Fibroblast of the conjunctiva (primary cell): Measurements from ENCODE around the gene GASK1A.

ENCODE experiments used
- DNase-seq: peaks from one replicate; pipeline ENCODE4 v3.0.0-alpha.2; 2010; ENCODE audit warnings: low read depth

GASK1A gene

DNA sequence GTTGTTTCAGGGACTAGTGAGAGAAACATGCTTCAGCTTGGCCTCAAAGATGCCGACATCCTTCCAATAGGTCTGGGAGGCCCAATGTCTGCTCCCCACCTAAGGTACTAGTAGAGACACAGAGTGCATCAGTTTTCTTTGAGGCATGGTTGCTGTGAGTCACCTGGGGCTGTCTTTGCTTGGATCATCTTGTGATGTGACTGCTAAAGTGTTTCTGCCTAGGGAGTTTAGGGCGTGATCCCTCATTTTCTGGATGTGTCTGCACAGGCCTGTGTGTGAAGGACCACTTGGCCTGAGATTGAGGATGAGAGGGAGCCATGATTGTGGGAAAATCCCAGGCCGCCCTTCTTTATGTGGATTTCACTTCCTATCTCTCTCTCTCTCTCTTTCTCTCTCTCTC is 4.8 kb downstream of the GASK1A start:
- no peak for DNase-seq

DNA sequence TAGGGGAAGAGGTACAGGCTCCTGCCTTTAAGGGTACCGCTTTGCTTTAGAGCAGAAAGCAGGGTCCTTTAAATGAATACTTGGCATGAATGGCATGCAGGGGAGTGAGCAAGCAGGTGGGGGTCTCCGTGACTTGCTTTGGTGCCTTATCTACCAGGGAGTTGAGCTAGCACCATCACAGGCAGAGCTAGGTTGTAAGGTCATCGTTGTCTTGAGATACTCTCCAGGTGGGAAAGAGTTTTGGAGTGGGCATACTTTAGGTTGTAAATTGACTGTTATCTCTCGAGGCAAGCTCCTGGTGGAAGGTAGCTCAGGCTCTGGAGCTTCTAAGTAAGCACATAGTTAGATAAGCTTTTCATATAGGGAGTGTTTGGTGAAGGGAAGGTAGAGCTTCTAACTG is 5.6 kb downstream of the GASK1A start:
- DNase-seq, result no peak

DNA sequence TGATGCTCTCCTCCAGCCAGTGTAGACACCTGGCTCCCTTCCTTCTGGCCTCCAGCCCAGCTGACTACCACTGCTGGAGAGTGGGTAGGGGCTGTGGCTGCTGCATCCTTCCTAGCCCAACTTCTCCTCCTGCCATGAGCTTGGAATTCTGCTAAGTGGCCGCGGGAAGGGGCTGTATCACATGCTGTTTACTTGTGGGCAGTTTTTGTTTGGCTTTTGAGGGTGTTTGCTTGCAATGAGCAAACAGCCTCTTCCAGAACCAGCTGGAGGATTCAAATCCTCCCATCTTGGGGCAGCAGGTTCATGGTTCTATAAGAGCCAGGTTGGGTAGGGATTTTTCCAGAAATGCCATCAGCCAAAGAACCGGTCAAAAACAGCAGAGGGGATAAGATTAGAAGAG is 9.0 kb downstream of the GASK1A start:
- DNase-seq, result no peak

DNA sequence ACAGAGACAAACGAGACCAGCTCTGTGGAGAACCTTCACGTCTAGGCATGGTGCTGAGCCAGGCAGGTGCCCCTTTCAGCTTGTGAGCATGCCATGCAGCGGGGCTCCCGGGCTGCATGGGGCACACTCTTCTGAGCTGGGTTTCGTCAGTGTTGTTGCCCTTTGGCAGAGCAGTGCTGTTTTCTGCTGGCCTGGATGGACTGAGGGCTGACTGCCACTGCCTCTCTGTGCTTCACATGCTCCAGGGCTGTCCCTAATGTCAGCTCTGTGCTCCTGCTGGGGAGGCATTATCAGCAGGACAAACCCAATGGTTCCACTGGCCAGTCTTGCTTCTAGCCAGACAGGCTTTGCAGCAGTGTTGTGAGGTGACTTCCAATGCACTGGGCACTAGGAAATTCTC is 9.5 kb downstream of the GASK1A start:
- DNase-seq, result no peak

DNA sequence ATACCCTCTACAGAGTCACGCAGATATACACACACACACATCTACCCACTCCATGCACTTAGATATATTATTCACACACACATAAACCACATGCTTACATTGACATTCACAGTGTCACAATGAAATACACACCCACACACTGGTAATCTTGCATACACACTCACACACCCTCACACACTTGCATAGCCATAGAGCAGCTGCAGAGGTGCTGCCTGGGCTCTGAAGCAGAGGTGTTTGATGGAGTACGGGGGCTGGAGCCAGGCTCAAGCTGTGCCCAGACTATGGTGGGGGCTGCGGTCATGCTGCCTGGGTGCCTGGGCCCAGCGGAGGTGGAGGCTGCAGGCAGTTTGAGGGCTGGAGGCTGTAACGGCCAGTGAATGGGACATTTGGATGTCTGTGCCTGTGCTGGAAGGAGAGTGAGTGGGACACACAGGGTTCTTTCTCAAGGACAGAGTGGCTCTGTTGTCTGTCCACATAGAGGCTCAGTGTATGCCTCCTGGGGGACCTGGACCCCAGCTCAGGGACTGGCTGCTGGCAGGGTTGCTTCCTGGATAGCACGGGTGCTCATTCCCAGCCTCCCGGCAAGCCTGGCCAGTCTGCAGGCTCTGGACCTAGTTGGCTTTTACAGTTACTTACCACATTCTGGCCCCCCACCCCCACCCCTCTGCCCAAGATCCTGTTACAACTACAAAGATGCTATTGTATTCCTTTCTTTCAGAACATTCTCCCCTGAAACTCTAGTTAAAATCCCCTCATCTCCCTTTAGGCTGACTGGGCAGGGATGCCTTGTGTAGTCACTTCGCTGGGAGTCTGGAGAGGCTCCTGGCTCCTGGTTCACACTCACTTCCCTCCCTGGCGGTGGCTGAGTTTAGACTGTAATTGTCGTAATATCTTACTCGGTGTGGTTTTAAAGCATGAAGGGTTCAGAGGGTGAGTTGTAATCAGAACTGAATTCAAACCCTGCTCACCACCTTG is 12.5 kb downstream of the GASK1A start:
- DNase-seq, result no peak

DNA sequence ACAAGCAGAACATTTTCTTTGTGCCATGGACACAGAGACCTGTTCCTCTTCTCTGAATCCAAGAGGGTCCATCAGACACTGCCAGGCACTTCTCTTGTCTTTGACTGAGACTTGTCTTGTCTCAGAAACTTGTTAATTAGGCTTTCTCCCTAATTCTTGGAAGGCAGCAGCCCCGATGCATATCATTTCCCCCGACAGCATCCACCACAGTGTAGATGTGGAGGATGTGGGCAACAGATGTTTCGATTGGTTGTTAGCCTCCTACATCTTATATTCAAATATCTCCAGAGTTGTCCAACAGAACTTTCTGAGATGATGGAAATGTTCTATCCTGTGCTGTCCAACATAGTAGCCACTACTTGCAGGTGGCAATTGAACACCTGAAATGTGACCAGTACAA is 15.5 kb downstream of the GASK1A start:
- DNase-seq, result no peak

DNA sequence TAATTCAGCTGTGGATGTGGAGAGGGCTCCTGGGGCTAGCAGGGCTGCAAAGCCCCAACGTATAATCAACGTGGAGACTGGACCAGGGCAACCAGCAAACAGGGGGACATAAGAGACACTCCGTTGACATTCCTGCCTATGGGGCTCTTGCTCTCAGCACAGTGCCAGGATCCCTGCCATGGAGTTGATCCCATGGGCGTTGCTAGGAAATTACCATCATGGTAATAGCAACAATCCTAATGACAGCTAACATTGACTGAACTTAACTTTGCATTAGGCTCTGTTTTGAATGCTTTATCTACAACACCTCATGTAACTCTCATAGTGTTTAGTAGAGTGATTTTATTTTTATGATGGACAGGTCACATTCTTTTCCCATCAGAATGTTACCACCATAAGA is 16.9 kb downstream of the GASK1A start:
- no peak for DNase-seq

DNA sequence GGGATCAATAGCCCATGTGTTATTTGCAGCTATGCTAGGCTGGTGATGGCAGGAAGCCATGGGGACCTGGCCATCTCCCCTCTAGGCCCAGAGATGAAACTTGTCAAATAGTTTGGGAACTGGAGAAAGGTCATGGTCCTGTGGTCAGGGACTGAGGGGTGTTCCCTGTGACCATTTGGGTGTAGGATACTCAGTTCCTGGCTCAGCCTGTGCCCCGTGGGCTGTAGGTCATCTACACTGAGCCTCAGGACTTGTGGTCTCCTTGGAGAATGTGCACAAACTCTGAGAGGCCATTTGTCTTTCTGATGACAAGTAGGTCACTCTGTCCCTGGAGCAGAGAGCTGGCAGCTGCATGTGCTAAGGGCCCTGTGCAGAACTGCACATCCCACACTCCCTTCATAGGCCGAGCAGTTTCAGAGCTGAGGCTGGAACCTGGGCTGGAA is 17.5 kb downstream of the GASK1A start:
- no peak for DNase-seq

DNA sequence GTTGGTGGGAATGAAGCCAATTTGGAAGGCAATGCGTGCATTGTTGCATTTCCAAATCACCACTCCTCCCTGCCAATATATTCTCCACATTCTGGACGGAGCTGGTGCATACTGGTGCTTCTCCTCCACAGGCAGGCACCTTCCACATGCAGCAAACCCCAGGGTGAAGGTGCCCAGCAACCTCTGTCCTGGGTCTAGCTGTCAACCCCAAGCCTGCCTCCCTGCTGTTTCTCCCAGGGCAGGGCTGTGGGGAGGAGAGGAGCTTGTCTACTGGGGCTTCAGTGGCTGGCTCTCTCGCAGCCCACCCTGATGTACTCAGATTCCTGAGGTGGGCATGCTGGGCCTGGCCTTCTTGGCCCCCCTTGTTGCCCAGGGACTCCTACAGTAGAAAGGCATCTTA is 20.1 kb downstream of the GASK1A start:
- no peak for DNase-seq

DNA sequence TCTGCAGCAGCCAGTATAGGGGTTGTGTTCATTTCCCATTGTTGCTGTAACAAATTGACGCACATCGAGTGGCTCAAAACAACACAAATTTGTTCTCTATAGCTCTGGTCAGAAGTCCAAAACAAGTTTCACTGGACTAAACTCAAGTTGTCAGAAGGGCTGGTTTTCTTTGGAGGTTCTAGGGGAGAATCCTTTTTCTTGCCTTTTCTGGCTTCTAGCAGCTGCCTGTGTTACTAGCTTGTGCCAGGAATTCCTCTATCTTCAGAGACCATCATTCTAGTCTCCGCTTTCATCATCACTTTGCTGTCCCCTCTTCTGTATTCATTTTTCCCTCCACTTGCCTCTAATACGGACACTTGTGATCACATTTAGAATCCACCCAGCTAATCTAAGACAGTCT is 20.5 kb downstream of the GASK1A start:
- no peak for DNase-seq

DNA sequence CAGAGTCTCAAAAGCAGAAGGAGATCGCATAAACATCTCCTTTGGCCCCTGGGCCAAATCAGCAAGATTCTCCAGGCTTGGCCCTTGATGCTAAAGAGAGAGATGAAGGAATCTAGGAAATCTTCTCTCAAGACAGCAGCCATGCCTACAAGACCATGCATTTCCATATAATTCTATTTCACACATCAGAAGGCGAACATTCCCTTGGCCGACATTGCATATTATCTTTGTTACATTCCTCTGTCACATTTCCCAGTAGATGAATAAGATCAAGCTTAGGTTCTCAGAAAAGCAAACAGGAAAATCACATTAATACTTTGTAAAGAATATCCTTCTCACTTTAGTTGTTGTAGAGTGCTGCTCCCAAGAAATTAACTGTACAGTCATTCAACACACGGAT is 21.3 kb downstream of the GASK1A start:
- no peak for DNase-seq

DNA sequence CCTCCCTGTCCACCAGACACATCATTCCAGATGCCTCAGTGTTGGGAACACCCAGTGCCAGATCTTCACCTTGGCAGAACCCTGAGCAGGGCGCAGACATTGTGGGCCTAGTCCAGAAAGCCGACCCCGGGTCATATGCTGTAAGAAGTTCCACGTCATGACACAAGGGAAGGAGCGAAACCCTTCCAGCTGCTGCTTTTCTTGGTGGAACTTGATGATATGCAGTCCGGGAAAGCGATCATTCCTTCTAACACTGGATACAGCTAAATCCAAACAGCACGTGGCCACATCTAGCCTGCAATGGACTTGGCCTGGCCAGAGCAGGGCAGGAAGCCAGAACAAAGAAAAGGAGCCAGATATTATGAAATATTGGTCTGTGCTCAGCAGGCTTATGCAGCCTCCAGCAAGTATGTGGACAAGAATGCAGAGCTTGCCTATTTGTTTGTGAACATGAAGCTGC is 22.0 kb downstream of the GASK1A start:
- DNase-seq, result peak; percentile 95

DNA sequence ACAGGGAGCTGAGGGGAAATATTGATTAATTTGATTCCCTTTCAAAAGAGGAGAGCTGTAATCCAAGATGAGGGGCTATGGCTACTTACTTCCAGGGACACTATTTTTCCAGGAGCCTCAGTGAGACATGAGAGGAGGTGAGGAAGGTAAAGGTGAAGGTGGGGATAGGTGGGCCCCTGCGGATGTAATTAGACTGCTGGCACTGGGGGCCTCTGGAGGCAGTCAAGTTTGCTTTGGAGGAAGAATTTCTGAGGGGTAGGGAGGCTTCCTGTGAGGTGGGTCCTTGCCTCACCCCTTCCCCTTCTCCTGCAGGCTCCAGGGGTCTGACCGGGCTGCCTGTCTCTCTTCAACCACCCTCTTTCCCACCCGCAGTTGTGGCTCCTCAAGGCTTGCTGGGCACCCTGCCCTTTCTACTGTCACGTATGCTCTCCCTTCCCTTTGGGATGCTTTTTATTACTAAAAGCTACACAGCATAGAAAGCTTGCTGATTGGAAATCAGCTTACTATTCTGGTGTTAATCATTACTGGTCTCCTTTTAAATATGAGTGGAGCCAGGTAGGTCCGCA is 22.5 kb downstream of the GASK1A start:
- no peak for DNase-seq

DNA sequence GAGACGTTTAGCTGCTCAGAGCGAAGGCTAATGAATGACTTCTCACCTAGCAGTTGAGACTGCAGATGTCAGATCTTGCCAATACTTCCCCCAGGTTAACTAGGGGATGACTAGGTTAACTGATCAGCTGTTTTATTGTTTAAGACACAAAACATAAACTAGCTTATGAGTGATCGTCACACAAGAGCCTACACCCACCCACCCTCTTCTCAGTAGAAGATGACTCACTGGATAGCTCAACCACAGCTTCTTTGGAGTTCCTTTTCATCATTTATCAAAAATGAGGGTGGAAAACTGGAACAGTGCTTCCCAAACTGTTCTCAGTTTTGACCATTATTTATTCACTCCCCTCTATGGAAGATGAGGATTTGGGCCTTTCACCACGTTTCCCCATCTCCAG is 25.2 kb downstream of the GASK1A start:
- DNase-seq, result no peak

DNA sequence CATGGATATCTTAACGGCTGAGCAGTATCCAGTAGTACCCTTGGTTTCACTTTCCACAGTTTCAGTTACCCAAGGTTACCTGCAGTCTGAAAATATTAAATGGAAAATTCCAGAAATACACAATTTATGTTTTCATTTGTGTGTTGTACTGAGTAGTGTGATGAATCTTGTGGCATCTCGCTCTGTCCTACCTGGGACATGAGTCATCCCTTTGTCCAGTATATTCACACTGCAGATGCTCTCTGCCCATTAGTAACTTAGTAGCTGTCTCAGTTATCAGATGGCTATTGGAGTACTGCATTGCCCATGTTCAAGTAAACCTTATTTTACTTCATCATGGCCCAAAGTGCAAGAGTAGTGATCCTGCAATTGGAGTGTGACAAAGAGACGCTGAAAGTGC is 26.1 kb downstream of the GASK1A start:
- no peak for DNase-seq

DNA sequence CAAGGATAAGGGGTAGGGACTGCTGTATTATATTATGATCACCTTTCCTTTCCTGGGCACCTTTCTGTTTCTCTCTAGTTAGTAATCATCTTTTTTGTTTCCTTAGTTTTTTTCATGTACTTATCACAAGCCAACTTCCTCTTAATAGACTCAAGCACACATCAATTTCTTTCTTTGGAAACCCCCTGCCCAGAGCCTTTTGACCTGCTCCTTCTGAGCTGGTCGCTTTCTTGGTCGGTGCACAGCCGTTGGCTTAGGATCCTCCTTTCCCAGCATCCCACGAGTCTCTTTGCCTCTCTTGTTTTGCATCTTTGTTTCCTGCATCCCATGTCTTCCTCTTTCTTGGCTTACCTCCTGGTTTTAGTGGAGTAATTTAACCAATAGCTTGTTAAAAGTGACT is 26.9 kb downstream of the GASK1A start:
- DNase-seq, result no peak

DNA sequence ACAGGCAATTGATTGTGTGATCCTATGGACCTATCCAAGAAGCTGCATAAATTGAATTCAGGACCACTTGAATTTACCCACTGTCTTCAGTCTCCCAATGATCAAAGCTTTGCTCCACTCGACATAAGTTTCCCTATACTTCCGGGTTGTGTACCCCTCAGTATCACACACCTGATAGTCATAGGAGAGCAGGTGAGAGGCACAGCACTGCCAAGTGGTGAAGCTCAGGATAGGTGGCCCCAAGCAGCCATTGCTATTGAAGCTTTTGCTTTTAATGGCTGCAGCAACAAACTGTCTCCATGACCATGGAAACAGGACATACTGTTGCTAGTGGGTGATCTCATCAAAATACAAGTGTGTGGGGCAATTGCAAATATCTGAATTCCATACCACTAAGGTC is 27.7 kb downstream of the GASK1A start:
- no peak for DNase-seq

DNA sequence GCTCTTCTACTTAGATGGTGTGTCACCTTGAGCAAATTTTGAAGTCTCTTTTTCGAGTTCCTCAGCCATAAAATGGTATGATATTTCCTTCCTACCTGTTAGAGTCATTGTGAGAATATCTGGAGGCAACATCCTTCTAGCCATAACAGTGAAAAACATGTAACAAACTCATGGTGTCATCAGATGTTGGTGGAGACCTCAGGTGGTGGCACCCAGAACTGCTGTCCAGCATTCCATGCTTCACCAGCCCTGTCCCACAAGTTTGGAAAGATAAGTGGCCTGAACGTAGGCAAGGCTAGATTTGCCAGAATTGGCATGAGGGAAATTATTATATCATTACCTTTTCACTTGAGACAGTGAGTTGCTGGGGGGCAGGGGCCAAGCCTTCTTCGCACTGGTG is 30.4 kb downstream of the GASK1A start:
- DNase-seq, result no peak

DNA sequence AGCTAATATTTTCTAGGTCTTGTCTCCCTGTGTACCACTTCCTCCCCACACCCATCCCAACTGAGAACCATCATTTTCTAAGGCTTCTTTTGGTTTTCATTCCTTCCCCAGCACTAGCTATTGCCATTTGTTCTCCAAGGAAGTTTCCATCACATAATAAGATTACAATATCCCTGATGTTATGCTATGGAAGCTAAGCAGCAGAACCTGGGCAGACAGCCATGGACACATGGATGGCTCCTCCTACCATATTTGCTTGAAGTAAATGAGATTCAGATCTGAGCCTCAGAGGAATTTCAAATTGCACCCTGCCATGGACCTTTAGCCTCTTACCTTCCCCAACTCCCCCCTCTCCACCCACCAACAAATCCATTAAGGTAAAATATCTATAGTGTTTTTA is 31.5 kb downstream of the GASK1A start:
- no peak for DNase-seq

DNA sequence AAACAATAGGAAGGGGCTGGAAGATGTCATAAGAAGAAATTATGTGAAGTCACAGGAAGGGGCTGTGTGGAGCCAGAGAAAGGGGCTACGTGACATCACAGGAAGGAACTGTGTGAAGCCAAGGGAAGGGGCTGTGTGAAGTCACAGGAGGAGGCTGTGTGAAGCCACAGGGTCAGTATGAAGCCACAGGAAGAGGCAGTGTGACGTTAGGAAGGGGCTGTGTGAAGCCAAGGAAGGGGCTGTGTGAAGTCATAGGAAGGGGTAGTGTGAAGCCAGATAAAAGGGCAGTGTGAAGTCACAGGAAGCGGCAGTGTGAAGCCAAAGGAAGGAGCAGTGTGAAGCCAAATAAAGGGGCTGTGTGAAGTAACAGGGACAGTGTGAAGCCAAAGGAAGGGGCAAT is 32.5 kb downstream of the GASK1A start:
- DNase-seq, result no peak

DNA sequence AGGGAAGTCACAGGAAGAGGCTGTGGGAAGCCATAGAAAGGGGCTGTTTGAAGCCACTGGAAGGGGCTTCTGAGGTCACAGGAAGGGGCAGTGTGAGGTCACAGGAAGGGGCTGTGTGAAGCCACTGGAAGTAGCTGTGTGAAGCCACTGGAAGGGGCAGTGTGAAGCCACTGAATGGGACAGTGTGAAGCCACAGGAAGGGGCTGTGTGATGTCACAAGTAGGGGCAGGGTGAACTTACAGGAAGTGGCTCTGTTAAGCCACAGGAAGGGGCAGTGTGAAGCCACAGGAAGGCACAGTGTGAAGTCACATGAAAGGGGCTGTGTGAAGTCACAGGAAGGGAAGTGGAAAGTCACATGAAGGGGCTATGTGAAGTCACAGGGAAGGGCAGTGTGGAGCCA is 33.1 kb downstream of the GASK1A start:
- DNase-seq, result no peak

DNA sequence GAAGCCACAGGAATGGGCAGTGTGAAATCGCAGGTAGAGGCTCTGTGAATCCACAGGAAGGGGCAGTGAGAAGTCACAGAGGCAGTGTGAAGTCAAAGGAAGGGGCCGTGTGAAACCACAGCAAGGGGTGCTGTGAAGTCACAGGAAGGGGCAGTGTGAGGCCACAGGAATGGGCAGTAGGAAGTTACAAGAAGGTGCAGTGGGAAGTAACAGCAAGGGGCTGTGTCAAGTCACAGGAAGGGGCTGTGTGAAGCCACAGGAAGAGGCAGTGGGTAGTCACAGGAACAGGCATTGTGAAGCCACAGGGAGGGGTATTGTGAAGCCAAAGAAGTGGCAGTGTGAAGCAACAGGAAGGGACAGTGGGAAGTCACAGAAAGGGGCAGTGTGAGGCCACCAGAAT is 34.1 kb downstream of the GASK1A start:
- DNase-seq, result no peak

DNA sequence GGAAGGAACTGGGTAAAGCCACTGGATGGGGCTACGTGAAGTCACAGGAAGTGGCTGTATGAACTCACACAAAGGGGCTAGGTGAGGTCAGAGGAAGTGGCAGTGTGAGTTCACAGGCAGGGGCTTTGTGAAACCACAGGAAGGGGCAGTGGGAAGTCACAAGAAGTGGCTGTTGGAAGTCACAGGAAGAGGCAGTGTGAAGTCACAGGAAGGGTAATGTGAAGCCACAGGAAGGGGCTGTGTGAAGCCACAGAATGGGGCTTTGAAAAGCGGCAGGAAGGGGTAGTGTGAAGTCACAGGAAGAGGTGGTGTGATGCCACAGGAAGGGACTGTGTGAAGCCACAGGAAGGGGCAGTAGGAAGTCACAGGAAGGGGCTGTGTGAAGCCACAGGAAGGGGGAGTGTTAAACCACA is 34.6 kb downstream of the GASK1A start:
- no peak for DNase-seq

DNA sequence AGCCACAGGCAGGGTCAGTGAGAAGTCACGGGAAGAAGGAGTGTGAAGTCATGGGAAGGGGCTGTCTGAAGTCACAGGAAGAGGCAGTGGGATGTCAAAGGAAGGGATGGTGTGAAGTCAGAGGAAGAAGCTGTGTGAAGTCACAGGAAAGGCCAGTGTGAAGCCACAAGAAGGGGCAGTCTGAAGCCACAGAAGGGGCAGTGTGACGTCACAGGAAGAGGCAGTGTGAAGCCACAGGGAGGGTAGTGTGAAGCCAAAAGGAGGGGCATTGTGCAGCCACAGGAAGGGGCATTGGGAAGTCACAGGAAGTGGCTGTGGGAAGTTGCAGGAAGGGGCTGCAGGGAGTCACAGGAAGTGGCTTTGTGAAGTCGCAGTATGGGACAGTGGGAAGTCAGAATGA is 35.1 kb downstream of the GASK1A start:
- DNase-seq, result no peak
